HG02642 (cell line): Measurements from ENCODE around the gene OBSCN.

Experiments used
- ATAC-seq: cut with Tn5 transposase; IDR thresholded peaks from one replicate; pipeline ENCODE4 v1.9.1; 2021; ENCODE audit warnings: mild to moderate bottlenecking; ENCODE audit not compliant: unreplicated experiment, poor library complexity

Gene OBSCN

DNA sequence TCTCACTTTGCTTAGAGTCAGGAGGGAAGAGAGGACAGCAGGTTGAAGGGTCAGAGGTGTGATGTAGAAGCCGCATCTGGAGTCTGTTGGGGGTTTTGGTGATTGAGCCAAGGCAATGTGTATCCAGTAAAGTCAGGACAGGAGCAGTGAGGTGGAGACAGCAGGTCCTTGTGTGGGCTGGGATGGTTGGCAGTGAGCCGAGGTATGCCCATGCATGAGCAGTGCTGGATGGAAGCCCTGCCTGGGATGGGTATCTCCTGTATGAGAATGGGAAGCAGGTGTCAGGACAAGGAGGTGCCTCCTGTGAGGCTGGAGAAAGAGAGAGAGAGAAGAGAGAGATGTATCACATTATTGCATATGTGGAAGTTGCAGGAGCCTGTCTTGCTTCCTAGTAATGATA lies 90.0 kb downstream of the OBSCN start:
- ATAC-seq = no peak

DNA sequence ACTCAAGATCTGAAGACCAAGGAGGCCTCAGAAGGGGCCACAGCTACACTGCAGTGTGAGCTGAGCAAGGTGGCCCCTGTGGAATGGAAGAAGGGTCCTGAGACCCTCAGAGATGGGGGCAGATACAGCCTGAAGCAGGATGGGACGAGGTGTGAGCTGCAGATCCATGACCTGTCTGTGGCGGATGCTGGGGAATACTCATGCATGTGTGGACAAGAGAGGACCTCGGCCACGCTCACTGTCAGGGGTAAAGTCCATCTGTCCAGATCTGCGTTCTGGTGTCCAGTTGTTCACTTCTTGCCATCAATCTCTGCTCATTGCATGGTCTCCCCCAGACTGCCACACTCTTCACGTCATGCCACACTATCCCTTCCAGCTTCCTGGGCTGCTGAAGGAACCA lies 90.6 kb downstream of the OBSCN start:
- no peak for ATAC-seq

DNA sequence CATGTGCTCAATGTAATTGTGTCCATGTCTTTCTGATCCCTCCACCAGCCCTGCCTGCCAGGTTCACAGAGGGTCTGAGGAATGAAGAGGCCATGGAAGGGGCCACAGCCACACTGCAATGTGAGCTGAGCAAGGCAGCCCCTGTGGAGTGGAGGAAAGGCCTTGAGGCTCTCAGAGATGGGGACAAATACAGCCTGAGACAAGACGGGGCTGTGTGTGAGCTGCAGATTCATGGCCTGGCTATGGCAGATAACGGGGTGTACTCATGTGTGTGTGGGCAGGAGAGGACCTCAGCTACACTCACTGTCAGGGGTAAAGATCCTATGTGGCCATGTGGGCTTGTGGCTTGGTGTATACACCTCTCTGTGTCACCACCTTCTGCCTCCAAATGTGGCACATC lies 91.4 kb downstream of the OBSCN start:
- ATAC-seq = no peak

DNA sequence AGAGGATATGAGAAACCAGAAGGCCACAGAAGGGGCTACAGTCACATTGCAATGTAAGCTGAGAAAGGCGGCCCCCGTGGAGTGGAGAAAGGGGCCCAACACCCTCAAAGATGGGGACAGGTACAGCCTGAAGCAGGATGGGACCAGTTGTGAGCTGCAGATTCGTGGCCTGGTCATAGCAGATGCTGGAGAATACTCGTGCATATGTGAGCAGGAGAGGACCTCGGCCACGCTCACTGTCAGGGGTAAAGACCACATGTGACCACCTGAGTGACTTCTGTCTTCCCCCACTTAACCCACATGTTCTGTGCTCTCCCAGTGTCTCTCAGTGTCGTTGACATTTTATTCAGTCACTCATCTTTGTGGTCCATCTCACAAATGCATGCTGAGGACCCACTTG lies 92.1 kb downstream of the OBSCN start:
- ATAC-seq = no peak

DNA sequence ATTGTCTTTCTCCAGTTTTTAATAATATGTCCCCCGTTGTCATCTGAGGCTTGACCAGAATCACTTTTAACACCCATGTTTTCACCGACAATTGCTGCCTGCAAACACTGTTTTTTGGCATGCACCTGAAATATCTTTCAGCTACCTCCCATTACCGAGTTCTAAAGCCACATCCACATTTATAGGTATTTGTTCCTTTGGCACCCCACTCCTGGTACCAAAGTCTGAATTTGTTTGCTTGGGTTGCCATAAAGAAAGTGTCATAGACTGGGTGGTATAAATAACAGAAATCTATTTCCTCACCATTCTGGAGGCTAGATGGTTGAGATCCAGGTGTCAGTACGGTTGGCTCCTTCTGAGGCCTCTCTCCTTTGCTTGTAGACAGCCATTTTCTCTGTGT lies 94.2 kb downstream of the OBSCN start:
- ATAC-seq = no peak

DNA sequence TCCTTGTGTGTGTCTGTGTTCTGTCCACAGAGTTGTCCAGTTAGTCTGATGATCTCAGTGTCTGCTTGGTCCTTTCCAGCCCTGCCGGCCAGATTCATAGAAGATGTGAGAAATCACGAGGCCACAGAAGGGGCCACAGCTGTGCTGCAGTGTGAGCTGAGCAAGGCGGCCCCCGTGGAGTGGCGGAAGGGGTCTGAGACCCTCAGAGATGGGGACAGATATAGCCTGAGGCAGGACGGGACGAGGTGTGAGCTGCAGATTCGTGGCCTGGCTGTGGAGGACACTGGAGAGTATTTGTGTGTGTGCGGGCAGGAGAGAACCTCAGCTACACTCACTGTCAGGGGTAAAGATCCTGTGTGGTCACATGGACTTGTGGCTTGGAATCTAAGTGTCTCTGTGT lies 95.8 kb downstream of the OBSCN start:
- no peak for ATAC-seq

DNA sequence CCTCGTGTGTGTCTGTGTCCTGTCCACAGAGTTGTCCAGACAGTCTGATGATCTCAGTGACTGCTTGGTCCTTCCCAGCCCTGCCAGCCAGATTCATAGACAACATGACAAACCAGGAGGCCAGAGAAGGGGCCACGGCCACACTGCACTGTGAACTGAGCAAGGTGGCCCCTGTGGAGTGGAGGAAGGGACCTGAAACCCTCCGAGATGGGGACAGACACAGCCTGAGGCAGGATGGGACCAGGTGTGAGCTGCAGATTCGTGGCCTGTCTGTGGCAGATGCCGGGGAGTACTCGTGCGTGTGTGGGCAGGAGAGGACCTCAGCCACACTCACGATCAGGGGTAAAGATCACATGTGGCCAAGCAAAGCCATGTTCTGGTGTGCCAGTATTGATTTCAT lies 96.4 kb downstream of the OBSCN start:
- ATAC-seq = no peak

DNA sequence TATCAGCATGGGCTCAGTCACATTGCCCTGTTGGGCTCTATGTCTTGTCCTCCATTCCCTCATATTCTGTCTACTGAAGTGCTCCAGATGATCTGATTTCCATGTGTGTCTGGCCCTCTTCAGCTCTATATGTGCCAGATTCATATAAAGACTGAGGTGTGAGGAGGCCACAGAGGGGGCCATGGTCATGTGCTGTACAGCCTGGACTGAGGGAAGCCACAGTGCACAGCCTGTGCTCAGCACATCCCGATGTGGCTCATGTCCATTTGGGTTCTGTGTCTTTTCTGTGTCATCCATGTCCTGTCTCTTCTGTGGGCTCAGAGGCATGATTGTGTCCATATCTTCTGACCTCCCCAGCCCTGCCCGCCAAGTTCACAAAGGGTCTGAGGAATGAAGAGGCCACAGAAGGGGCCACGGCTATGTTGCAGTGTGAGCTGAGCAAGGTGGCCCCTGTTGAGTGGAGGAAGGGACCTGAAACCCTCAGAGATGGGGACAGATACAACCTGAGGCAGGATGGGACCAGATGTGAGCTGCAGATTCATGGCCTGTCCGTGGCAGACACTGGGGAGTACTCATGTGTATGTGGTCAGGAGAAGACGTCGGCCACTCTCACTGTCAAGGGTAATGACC lies 97.0 kb downstream of the OBSCN start:
- ATAC-seq = no peak

DNA sequence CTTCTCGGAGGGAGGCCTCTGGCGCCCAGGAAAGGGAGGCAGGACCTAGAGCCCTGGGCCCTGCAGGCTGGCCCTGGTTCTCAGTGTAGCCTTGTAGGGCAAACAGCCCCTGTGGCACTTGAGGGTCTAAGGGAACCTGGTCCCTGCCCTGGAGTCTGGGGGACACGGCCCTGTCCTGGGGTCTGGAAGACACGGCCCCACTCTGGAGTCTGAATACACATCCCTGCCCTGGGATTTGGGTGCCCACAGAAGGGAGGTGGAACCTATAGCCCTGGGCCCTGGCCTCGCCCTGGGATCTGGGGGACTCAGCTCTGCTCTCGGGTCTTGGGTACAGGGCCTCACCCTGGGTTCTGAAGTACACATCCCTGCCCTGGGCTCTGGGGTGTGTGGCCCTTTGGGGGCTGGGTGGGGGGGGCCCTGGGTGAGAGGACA lies 97.9 kb downstream of the OBSCN start:
- ATAC-seq = no peak

DNA sequence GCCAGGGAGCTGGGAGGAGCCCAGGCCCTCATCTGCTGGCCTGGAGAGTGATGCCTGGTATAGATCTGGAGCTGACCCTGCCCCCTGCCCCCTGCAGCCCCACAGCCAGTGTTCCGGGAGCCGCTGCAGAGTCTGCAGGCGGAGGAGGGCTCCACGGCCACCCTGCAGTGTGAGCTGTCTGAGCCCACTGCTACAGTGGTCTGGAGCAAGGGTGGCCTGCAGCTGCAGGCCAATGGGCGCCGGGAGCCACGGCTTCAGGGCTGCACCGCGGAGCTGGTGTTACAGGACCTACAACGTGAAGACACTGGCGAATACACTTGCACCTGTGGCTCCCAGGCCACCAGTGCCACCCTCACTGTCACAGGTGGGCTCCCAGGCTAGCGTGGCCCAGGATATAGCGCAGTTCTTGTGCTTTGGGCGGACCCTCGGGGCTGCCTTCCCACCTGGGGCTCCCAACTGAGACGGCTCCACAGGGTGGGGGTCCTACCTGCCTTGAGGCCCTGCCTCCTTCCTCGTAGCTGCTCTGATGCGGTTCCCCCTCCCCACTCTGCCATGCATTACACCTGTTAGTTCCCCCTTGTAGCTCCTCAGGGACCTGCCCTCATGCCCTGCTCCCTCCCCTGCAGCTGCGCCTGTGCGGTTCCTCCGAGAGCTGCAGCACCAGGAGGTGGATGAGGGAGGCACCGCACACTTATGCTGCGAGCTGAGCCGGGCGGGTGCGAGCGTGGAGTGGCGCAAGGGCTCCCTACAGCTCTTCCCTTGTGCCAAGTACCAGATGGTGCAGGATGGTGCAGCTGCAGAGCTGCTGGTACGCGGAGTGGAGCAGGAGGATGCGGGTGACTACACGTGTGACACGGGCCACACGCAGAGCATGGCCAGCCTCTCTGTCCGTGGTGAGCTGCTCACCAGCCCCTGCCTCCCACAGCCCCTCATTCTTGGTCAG lies 98.7 kb downstream of the OBSCN start:
- ATAC-seq = no peak

DNA sequence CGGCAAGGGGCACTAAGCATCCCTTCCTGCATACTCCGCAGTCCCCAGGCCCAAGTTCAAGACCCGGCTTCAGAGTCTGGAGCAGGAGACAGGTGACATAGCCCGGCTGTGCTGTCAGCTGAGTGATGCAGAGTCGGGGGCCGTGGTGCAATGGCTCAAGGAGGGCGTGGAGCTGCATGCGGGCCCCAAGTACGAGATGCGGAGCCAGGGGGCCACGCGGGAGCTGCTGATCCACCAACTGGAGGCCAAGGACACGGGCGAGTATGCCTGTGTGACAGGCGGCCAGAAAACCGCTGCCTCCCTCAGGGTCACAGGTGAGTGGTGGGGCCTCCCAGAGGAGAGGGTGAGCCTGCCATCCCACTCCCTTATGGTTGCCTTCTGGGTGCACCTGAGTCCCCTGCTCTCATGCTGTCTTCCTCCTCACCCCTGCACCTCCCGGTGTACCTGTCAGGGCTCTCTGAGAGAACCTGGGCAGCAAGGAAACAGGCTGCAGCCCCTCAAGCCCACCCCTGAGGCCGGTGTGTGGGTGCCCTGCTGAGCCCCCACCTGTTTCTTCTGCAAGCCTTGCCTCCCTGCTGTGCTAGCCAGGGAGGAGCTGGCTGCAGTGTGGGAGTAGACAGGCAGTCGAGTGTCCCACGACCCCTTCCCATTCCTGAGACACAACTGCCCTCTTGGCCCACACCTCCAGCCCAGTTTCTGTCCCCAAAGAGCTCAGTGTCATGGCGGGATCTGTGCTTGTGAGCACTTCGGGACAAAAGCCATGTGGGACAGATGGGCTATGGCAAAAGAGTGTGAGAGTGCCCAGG lies 99.6 kb downstream of the OBSCN start:
- no peak for ATAC-seq

DNA sequence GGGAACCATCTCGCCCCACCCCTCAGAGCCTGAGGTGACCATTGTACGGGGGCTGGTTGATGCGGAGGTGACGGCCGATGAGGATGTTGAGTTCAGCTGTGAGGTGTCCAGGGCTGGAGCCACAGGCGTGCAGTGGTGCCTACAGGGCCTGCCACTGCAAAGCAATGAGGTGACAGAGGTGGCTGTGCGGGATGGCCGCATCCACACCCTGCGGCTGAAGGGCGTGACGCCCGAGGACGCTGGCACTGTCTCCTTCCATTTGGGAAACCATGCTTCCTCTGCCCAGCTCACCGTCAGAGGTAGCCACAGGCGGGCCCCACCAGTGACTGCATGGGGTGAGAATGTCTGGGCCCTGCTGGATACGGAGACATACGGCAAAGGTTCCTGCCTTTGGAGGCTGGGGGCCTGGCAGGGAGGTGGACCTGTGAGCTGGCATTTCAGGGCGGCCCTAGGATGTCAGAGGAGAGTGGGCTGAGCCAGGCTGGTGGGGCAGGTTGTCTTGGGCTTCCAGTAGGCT lies 100.3 kb downstream of the OBSCN start:
- no peak for ATAC-seq

DNA sequence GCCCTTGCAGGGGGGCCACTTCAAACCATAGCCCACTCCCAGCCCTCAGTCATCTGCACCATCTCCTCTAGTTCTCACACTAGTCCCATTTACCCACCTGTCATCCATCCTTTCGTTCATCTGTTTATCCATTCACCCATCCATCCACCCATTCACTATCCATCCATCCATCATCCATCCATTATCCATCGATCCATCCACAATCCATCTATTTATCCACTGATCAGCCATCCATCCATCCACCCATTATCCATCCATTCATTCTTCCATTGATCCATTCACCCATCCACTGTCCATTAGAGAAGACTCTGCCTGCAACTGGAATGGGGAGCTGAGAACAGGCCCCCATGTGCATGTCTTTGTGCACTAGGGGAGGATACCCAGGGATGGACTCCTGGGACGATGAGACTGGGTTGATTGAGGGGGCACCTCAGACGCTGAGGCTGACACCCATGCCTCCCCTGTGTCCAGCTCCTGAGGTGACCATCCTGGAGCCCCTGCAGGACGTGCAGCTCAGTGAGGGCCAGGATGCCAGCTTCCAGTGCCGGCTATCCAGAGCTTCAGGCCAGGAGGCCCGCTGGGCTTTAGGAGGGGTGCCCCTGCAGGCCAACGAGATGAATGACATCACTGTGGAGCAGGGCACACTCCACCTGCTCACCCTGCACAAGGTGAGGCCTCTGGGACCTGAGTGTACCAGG lies 100.9 kb downstream of the OBSCN start:
- no peak for ATAC-seq

DNA sequence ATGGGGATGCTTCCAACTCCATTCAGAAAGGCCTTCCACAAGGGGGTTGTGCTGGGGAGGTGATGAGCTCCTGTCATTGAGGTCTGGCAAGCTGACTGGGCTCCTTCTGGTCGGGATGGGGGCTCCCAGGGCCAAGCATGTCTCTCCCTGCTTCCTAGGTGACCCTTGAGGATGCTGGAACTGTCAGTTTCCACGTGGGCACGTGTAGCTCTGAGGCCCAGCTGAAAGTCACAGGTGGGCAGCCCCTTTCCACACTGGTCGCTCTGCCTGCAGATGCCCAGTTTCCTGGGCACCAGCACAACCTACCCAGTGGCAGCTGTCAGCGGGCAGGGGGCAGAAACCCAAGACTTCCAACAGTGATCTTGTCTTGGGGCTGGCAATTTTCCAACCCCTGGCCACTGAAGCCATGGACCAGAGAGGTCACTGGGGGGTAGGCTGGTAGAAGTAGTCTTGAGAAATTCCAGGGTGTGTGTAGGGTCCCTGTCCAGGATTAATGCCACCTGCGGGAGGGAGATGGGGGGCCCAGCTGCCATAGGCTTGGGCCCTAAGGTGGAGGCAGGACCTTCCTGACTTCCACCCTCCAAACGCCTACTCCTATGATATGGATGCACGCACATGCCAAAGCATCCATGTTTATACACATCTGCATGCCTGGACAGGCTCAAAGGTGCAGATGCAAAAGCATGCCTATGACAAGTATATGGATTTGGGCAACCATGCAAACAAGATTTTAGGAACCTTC lies 101.7 kb downstream of the OBSCN start:
- no peak for ATAC-seq

DNA sequence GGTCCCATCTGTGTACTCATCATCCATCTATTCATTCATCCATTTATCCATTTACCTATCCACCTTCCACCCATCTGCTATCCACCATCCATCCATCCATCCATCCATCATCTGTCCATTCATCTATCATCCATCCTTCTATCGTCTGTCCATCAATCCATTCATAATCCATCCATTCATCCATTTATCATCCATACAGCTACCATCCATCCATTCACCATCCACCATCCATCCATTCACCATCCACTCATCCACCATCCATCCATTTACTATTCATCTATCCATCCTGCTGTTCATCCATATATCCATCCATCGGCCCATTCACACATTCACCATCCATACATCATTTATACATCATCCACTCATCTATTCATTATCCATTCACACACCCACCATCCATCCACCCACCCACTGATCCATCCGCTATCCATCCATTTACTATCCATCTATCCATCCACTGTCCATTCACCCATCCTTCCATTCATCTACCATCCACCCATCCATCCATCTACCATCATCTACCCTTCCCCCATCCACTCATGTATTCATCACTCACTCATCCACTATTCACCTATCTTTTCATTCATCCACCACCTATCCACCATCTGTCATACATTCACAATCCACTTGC lies 102.4 kb downstream of the OBSCN start:
- no peak for ATAC-seq

DNA sequence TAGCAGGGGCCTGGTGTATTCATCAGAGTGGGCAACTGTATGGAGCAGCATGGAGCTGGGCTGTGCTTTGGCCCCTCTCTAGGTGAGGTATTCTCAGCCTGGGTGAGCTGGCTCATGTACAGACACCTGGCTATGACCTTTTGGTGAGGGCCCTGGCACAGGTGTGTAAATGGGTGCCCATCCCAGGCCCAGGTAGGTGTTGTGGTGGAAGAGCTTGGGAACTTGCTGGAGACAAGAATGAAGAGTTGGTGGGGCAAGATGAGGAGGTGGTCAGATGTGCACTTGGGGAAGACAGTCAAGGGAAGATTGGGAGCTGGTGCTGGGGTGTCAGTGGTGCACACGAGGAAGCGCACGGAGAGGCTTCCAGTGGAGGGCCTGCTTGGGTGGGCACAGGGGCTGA lies 103.2 kb downstream of the OBSCN start:
- no peak for ATAC-seq

DNA sequence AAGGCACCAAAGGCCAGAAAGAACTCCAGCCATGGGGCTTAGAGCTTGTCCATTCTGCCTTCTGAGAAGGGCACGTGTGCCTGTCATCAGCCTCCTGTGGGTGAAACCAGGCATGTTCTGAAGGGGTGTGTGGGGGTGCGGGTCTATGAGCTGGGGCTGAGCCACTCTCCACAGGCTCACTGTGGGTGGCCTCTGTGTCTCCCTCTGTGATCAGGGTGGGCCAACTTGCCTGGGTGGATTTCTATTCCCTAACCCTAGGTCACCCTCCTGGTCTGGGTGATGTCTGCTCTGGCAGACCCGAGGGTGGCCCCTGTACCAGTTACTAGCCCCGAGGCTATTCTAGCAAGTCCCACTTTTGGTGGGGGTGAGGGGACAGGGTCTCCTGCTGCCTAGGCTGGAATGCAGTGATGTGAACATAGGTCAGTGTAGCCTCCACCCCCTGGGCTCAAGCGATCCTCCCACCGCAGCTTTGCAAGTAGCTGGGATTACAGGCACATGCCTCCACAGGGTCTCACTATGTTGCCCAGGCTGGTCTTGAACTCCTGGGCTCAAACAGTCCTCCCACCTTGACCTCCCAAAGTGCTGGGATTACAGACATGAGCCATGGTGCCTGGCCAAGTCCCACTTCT lies 104.4 kb downstream of the OBSCN start:
- no peak for ATAC-seq

DNA sequence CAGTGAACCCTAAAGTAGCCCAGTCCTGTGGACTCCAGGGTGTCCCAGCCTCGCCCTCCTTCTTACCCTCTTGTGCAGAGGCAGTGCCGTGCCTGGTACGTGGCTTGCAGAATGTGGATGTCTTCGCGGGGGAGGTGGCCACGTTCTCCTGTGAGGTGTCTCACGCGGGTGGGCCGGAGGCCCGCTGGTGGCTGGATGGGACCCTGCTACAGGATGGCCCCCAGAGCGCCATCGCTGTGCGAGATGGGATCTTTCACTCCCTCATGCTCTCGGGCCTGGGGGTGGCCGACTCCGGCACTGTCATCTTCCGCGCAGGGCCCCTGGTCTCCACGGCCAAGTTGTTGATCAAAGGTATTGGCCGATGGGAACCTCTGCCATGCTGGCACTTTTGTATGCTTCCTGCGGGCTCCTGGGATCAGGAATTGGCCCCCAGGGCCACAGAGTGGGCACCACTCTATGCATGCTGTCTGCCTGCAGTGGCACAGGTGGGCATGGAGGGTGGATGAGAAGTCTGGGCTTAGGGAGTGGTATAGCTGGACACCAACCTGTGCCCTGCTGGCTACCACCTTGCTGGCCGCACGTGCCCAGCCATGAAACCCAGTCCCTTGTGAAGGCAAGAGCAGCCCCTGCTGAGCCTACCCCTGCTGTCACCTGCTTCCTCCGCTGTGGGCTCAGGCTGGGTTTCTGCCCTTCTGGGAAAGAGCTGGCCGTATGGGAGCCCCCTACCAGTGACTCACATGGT lies 105.9 kb downstream of the OBSCN start:
- no peak for ATAC-seq
